Lower leg skin (tissue), 4 donors: ENCODE measurements around the gene MCRIP1. TPM values are rescaled to one million over a fixed set of nuclear protein-coding genes. Genes with fewer than 3 reads are reported as not detected.

Source experiments
- DNase-seq, 2 donors: peaks; one replicate each; pipeline ENCODE4 v3.0.0-alpha.2; 2019; ENCODE audit warnings: low spot score in 2 of 2
- H3K4me3 ChIP-seq: fragments of 200-600 bp; sonication (generic); 2 replicates; pipeline ENCODE4 v1.5.1; 2017; ENCODE audit warnings: mild to moderate bottlenecking, low read depth; ENCODE audit not compliant: poor library complexity, severe bottlenecking
- POLR2A ChIP-seq, 2 donors: fragments of 450-650 bp; IDR thresholded peaks; one replicate each; pipeline ENCODE4 v1.6.1; 2016 to 2017; ENCODE audit warnings: antibody characterized with exemption in 2 of 2, mild to moderate bottlenecking in 1 of 2, moderate library complexity in 1 of 2
- WGBS, 2 donors: methylation state at CpG; one replicate each; pipeline ENCODE4 v1.1.5; 2018; 5-methylcytosine and 5-hydroxymethylcytosine counted together
- intact Hi-C: fragments of 100-400 bp; cut with DNase I; formaldehyde crosslinking; loops from one replicate; pipeline ENCODE4 v1.15.0; 2023; ENCODE audit warnings: low total_unique reads
- total RNA-seq, 4 donors: library from RNA; depleted of rRNA; stranded (reverse); fragments of >200 nt; gene quantifications; one replicate each; pipeline ENCODE4 v1.1.0, GENCODE V29; 2016
- TF ChIP-seq, protein P1 (sequence below), 3 donors: fragments of 450-650 bp; IDR thresholded peaks; one replicate each; pipeline ENCODE4 v1.5.1; 2016; ENCODE audit warnings: antibody characterized with exemption in 3 of 3, mild to moderate bottlenecking in 3 of 3, moderate library complexity in 2 of 3

Gene MCRIP1
- total RNA-seq, 4 donors from 2014 or later = 21.6 to 41.0 (median 28.8) TPM

DNA sequence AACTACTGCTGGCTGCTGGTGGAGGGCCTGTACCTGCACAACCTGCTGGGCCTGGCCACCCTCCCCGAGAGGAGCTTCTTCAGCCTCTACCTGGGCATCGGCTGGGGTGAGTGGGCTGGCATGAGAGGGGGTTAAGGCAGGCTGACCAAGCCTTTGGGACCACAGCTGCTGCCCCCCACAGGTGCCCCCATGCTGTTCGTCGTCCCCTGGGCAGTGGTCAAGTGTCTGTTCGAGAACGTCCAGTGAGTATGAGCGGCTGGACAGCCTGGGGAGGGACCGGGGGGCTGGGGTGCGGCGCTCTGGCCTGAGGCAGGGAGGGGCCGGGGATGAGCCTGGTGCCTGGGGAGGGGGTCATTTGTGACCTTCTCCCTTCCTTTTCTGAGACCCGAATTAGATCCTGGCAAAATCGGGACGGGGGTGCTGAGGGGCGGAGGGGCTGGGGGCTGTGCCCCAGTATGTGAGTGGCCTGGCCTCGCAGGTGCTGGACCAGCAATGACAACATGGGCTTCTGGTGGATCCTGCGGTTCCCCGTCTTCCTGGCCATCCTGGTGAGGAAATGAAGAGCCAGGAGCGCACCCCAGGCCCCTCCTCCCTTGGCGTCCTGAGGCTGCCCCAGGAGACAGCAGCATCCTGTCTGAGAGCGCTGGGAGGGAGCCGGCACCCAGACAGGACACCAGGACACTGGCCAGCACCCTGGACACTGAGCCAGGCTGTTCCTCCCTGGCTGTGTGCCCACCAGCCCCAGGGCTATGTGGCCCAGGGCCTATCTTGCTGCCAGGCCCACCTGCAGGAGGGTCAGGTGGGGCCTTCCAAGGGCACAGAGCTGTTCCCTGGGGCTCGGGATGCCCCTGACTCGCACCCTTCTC lies 21.2 kb downstream of the MCRIP1 start:
- WGBS, 2 donors = 72 to 83% methylated on average over 16 to 21 of the region's 24 CpGs
- intact Hi-C loops = no loop called here
- no peak for DNase-seq

DNA sequence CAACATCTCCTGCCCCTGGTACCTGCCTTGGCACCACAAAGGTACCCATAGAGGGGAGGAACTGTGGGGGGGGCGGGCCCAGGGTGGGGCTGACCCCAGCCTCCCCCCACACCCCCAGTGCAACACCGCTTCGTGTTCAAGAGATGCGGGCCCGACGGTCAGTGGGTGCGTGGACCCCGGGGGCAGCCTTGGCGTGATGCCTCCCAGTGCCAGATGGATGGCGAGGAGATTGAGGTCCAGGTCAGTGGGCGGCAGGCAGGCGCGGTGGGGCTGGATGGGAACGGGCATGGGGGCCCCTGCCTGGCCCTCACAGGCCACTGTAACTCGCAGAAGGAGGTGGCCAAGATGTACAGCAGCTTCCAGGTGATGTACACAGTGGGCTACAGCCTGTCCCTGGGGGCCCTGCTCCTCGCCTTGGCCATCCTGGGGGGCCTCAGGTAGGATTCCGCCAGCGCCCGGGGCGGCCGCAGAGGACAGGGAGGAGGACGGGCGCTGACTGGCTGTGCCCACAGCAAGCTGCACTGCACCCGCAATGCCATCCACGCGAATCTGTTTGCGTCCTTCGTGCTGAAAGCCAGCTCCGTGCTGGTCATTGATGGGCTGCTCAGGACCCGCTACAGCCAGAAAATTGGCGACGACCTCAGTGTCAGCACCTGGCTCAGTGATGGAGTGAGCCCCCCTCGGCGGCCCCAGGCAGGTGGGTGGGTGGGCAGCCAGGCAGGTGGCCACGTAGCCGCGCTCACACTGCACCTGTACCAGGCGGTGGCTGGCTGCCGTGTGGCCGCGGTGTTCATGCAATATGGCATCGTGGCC lies 22.0 kb downstream of the MCRIP1 start:
- H3K4me3 ChIP-seq = no peak overlapping the region
- no peak for TF ChIP-seq POLR2A (IDR thresholded peaks at IDR 0.05)
- TF ChIP-seq, protein P1, sequence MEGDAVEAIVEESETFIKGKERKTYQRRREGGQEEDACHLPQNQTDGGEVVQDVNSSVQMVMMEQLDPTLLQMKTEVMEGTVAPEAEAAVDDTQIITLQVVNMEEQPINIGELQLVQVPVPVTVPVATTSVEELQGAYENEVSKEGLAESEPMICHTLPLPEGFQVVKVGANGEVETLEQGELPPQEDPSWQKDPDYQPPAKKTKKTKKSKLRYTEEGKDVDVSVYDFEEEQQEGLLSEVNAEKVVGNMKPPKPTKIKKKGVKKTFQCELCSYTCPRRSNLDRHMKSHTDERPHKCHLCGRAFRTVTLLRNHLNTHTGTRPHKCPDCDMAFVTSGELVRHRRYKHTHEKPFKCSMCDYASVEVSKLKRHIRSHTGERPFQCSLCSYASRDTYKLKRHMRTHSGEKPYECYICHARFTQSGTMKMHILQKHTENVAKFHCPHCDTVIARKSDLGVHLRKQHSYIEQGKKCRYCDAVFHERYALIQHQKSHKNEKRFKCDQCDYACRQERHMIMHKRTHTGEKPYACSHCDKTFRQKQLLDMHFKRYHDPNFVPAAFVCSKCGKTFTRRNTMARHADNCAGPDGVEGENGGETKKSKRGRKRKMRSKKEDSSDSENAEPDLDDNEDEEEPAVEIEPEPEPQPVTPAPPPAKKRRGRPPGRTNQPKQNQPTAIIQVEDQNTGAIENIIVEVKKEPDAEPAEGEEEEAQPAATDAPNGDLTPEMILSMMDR (IDR thresholded peaks at IDR 0.05) = no peak
- intact Hi-C loops = no loop called here
- DNase-seq = no peak
- WGBS, 2 donors = 82% methylated on average over 23 to 41 of the region's 42 CpGs

More for the DNA sequence above, 21.2 kb downstream of the MCRIP1 start:
- no peak overlapping the region for H3K4me3 ChIP-seq
- TF ChIP-seq, protein P1 (IDR thresholded peaks at IDR 0.05) = no peak
- no peak for TF ChIP-seq POLR2A (IDR thresholded peaks at IDR 0.05)

- WGBS, 2 donors = 73 to 75% methylated on average over 8 of the region's 8 CpGs
- no peak overlapping the region for H3K4me3 ChIP-seq
- no peak for DNase-seq
- intact Hi-C loops = no loop called here
- no peak for TF ChIP-seq POLR2A (IDR thresholded peaks at IDR 0.05)
- TF ChIP-seq, protein P1 (IDR thresholded peaks at IDR 0.05) = no peak
Measured at GRCh38 chr17:81810476-81810875, 22.6 kb downstream of the MCRIP1 start.

- WGBS, 2 donors = 74 to 78% methylated on average over 7 of the region's 7 CpGs
- intact Hi-C loops = no loop called here
- H3K4me3 ChIP-seq = no peak overlapping the region
- no peak for DNase-seq
- TF ChIP-seq, protein P1 (IDR thresholded peaks at IDR 0.05) = no peak
Measured at GRCh38 chr17:81809556-81809998, 23.5 kb downstream of the MCRIP1 start.

DNA sequence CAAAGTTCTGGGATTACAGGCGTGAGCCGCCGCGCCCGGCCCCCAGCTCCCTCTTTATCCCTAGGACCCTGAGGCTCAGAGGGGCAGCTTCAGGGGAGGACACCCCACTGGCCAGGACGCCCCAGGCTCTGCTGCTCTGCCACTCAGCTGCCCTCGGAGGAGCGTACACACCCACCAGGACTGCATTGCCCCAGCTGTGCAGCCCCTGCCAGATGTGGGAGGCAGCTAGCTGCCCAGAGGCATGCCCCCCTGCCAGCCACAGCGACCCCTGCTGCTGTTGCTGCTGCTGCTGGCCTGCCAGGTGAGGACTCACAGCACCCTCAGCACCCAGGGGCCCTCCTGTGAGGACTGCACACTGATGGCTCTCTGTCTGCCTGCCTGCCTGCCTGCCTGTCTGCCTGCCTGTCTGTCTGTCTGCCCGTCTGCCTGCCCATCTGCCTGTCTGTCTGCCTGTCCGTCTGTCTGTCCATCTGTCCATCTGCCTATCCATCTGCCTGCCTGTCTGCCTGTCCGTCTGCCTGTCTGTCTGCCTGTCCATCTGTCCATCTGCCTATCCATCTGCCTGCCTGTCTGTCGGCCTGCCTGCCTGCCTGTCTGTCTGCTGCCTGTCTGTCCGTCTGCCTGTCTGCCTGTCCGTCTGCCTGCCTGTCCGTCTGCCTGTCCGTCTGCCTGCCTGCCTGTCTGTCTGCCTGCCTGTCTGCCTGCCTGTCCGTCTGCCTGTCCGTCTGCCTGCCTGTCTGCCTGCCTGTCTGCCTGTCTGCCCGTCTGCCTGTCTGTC lies 24.1 kb downstream of the MCRIP1 start:
- DNase-seq = no peak
- H3K4me3 ChIP-seq = no peak overlapping the region
- intact Hi-C loops = no loop called here
- no peak for TF ChIP-seq POLR2A (IDR thresholded peaks at IDR 0.05)
- TF ChIP-seq, protein P1 (IDR thresholded peaks at IDR 0.05) = no peak
- WGBS, 2 donors = 71 to 75% methylated on average over 17 to 20 of the region's 20 CpGs
